PC-9 (cell line): Measurements from ENCODE around the gene UTY. TPM values are rescaled to one million over a fixed set of nuclear protein-coding genes. Genes with fewer than 3 reads are reported as not detected.

Experiments
- BruUV-seq: library from RNA; stranded (reverse); fragments of 400-500 nt; replicated peaks from 2 replicates; lab custom pipeline; 2021; lab: Mats Ljungman, UMichigan
- CTCF ChIA-PET: fragments of 300-600 bp; sonication (Branson Sonifier 250); formaldehyde crosslinking; loops from one replicate; lab custom pipeline; 2022; ENCODE audit warnings: antibody characterized with exemption; lab: Charles Lee
- POLR2A ChIA-PET: fragments of 300-600 bp; sonication (Branson Sonifier 250); formaldehyde crosslinking; loops from one replicate; lab custom pipeline; 2022; ENCODE audit warnings: antibody characterized with exemption; ENCODE audit not compliant: unreplicated experiment; lab: Charles Lee
- DNase-seq, 2 experiments: peaks; one replicate each; pipeline versions ENCODE4 v3.0.0 to v3.0.0-alpha.2; 2015 to 2022; ENCODE audit warnings: mixed read lengths in 1 of 2
- H2AFZ ChIP-seq: fragments of 200-600 bp; sonication (generic); 2 replicates; pipeline ENCODE4 v1.8.1; 2017; ENCODE audit warnings: antibody characterized with exemption
- H3F3A ChIP-seq: fragments of 200-600 bp; sonication (generic); 2 replicates; pipeline ENCODE4 v1.8.1; 2017; ENCODE audit warnings: antibody characterized with exemption, mild to moderate bottlenecking, low read depth; ENCODE audit not compliant: insufficient read depth
- H3K27ac ChIP-seq: fragments of 200-600 bp; sonication (generic); 2 replicates; pipeline ENCODE4 v1.6.1; 2016; ENCODE audit warnings: mixed run types
- H3K27me3 ChIP-seq: fragments of 200-600 bp; sonication (generic); 2 replicates; pipeline ENCODE4 v1.6.1; 2016; ENCODE audit warnings: low read depth, mixed run types; ENCODE audit not compliant: insufficient read depth
- H3K36me3 ChIP-seq: fragments of 200-600 bp; sonication (generic); 2 replicates; pipeline ENCODE4 v1.6.1; 2016; ENCODE audit warnings: low read depth, mixed run types
- H3K4me1 ChIP-seq: fragments of 200-600 bp; sonication (generic); replicated peaks from 2 replicates; pipeline ENCODE4 v1.6.1; 2016; ENCODE audit warnings: mixed run types; ENCODE audit not compliant: insufficient read depth
- H3K4me2 ChIP-seq: fragments of 200-600 bp; sonication (generic); 2 replicates; pipeline ENCODE4 v1.6.1; 2017; ENCODE audit warnings: mixed run types
- H3K4me3 ChIP-seq: fragments of 200-600 bp; sonication (generic); 2 replicates; pipeline ENCODE4 v1.6.1; 2016; ENCODE audit warnings: mixed run types
- H3K79me2 ChIP-seq: fragments of 200-600 bp; sonication (generic); 2 replicates; pipeline ENCODE4 v1.6.1; 2017; ENCODE audit warnings: low read depth, mixed run types
- H3K9me2 ChIP-seq: fragments of 200-600 bp; sonication (generic); 2 replicates; pipeline ENCODE4 v1.8.1; 2017; ENCODE audit warnings: mild to moderate bottlenecking; ENCODE audit not compliant: insufficient read depth
- H3K9me3 ChIP-seq: fragments of 200-600 bp; sonication (generic); 2 replicates; pipeline ENCODE4 v1.8.1; 2016; ENCODE audit warnings: low read depth; ENCODE audit not compliant: insufficient read depth
- H4K20me1 ChIP-seq: fragments of 200-600 bp; sonication (generic); 2 replicates; pipeline ENCODE4 v1.8.1; 2017; ENCODE audit not compliant: insufficient read depth
- EZH2 ChIP-seq: fragments of 200-600 bp; sonication (generic); IDR thresholded peaks from 2 replicates; pipeline ENCODE4 v1.8.0; 2017; ENCODE audit warnings: antibody characterized with exemption, low read depth
- intact Hi-C: fragments of 100-400 bp; cut with micrococcal nuclease; formaldehyde crosslinking; loops from one replicate; pipeline ENCODE4 v1.10.0; 2022; ENCODE audit not compliant: unreplicated experiment
- total RNA-seq: library from RNA; stranded (reverse); gene quantifications from 2 replicates; pipeline ENCODE4 v1.2.3, GENCODE V29; 2021
- TF ChIP-seq, protein P1 (sequence below): fragments of 200-600 bp; sonication (generic); conservative IDR thresholded peaks from 2 replicates; pipeline ENCODE4 v1.6.1; 2017; ENCODE audit warnings: mixed run types, antibody characterized with exemption, mild to moderate bottlenecking, moderate library complexity

UTY gene
- total RNA-seq, 1 experiment from 2014 or later, result not detected

DNA sequence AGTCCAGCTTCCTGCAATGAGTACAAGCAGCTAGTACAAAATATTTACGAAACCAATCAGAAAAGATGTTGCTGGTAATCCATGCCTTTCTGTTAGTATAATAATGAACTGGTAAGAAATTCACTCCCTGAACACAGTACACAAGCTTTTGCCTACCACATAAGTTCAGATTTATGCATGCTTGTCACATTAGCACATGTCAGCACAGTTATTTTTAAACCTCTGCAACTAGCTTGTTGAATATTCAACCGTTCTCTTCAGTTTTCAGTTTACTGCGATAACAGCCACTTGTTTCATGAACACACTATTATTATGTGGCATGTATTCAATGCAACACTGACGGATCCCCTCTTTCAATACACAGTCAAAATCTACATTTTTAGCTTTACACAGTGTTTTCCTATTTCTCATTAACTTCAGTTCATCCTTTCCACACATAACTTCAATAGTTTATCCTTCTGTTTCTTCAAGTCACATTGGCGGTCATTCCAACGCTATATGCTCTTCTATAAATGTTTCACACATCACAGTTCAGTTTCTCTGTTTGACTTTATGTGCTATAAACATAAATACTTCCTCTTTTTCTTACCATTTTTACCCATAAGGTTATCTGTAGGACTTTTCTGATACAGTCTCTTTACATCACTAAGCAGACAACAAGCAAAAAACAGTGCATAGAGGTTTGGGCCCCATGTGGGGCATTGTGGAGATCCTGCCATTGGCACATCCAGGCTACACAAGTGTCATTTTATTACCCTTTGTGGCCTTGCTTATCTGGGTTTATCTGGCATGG lies 62.8 kb downstream of the UTY start:
- H3K79me2 ChIP-seq, result no peaks in the 10 kb centered on the region
- no peaks in the 10 kb centered on the region for H3K4me1 ChIP-seq
- POLR2A ChIA-PET, result no interaction called here
- no peaks in the 10 kb centered on the region for H3F3A ChIP-seq
- no peak overlapping the region for H2AFZ ChIP-seq
- H3K36me3 ChIP-seq, result no peaks in the 10 kb centered on the region
- no peaks in the 10 kb centered on the region for H3K27me3 ChIP-seq
- intact Hi-C loops, result no loop called here
- CTCF ChIA-PET, result no interaction called here
- H3K9me2 ChIP-seq, result no peaks in the 10 kb centered on the region
- no peak overlapping the region for H3K4me2 ChIP-seq
- no peak overlapping the region for H3K4me3 ChIP-seq
- H3K27ac ChIP-seq, result no peak overlapping the region
- no peaks in the 10 kb centered on the region for H3K9me3 ChIP-seq
- no peaks in the 10 kb centered on the region for H4K20me1 ChIP-seq
- TF ChIP-seq, protein P1, sequence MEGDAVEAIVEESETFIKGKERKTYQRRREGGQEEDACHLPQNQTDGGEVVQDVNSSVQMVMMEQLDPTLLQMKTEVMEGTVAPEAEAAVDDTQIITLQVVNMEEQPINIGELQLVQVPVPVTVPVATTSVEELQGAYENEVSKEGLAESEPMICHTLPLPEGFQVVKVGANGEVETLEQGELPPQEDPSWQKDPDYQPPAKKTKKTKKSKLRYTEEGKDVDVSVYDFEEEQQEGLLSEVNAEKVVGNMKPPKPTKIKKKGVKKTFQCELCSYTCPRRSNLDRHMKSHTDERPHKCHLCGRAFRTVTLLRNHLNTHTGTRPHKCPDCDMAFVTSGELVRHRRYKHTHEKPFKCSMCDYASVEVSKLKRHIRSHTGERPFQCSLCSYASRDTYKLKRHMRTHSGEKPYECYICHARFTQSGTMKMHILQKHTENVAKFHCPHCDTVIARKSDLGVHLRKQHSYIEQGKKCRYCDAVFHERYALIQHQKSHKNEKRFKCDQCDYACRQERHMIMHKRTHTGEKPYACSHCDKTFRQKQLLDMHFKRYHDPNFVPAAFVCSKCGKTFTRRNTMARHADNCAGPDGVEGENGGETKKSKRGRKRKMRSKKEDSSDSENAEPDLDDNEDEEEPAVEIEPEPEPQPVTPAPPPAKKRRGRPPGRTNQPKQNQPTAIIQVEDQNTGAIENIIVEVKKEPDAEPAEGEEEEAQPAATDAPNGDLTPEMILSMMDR, result no peak
- TF ChIP-seq EZH2, result no peak
- no peak for DNase-seq
- no TSS peak for BruUV-seq

DNA sequence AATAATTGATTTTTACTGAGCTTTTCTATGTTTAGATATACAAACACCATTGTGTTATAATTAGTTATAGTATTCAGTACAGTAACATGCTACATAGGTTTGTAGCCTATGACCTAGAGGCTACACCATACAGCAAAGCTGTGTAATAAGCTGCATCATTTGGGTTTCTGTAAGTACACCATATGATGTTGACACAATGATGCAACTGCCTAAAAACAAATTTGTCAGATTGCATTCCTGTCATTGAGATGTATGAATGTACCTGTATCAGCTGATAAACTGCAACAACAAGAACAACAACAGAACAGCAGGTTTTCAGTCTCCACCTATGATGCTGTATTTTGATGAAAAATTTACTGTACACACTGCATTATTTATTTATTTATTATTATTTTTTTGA lies 64.3 kb downstream of the UTY start:
- POLR2A ChIA-PET, result no interaction called here
- TF ChIP-seq, protein P1, result no peak
- no peak for TF ChIP-seq EZH2
- no peaks in the 10 kb centered on the region for H3K9me2 ChIP-seq
- no peaks in the 10 kb centered on the region for H3F3A ChIP-seq
- BruUV-seq, result no TSS peak
- H3K27ac ChIP-seq, result no peak overlapping the region
- CTCF ChIA-PET, result no interaction called here
- no peak overlapping the region for H3K4me2 ChIP-seq
- no peaks in the 10 kb centered on the region for H3K79me2 ChIP-seq
- no peaks in the 10 kb centered on the region for H3K4me1 ChIP-seq
- H2AFZ ChIP-seq, result no peak overlapping the region
- no peaks in the 10 kb centered on the region for H3K9me3 ChIP-seq
- H3K36me3 ChIP-seq, result no peaks in the 10 kb centered on the region
- H4K20me1 ChIP-seq, result no peaks in the 10 kb centered on the region
- DNase-seq, result no peak
- intact Hi-C loops, result no loop called here
- no peaks in the 10 kb centered on the region for H3K27me3 ChIP-seq
- no peak overlapping the region for H3K4me3 ChIP-seq

DNA sequence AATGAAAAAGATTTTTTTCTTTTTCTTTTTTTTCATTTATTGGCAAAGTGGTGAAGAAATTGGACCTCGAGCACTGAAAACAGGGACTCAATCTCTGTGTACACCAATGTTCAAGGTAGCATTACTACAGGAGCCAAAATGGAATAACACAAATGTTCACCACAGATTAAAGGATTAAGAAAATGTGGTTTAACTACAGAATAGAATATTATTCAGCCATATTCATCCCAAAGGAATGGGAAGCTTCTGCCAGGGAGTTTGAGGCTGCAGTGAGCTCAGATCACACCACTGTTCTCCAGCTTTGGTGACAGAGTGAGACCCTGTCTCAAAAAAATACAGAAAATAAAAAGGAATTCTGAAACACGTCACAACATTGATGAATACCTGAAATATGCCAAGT lies 81.0 kb downstream of the UTY start:
- Histone ChIP-seq H3K9me2 (no peaks in the 10 kb centered on the region), H3F3A (no peaks in the 10 kb centered on the region), H2AFZ (no peak overlapping the region), H3K79me2 (no peaks in the 10 kb centered on the region), H3K36me3 (no peaks in the 10 kb centered on the region), H4K20me1 (no peaks in the 10 kb centered on the region), H3K4me3 (no peak overlapping the region), H3K27ac (no peak overlapping the region), H3K4me1 (no peaks in the 10 kb centered on the region), H3K27me3 (no peaks in the 10 kb centered on the region), H3K4me2 (no peak overlapping the region), H3K9me3 (no peaks in the 10 kb centered on the region)
- ChIA-PET POLR2A (no interaction called here), CTCF (no interaction called here)
- no peak for DNase-seq
- TF ChIP-seq EZH2, result no peak
- TF ChIP-seq, protein P1, result no peak
- intact Hi-C loops, result no loop called here
- no TSS peak for BruUV-seq
